Heart right ventricle (tissue), 16 donors: Measurements from ENCODE around the gene PEAK3. TPM values are rescaled to one million over a fixed set of nuclear protein-coding genes. Genes with fewer than 3 reads are reported as not detected.
A peak's percentile ranks its signal among the peaks of the same experiment; 100 is the strongest.

Source experiments
- ATAC-seq, 8 donors: fragments of 200-7000 bp; cut with Tn5 transposase; one replicate each; pipeline ENCODE4 v1.9.1; 2020; ENCODE audit warnings: mild to moderate bottlenecking in 8 of 8, moderate library complexity in 8 of 8, moderate number of reproducible peaks in 1 of 8
- DNase-seq, 2 donors: peaks; one replicate each; pipeline ENCODE4 v3.0.0-alpha.2; 2020
- H3K27ac ChIP-seq, 10 donors: fragments of 200-600 bp; sonication (generic) in 2 of 10; one replicate each; pipeline versions ENCODE4 v1.5.0 to v1.8.0; 2020 to 2022; ENCODE audit warnings: mild to moderate bottlenecking in 3 of 10
- H3K27me3 ChIP-seq, 7 donors: fragments of 200-600 bp; one replicate each; pipeline ENCODE4 v1.8.0; 2021 to 2022; ENCODE audit warnings: mild to moderate bottlenecking in 2 of 7
- H3K36me3 ChIP-seq, 9 donors: fragments of 200-600 bp; sonication (generic) in 1 of 9; one replicate each; pipeline versions ENCODE4 v1.5.0 to v1.8.0; 2020 to 2022; ENCODE audit warnings: mild to moderate bottlenecking in 2 of 9
- H3K4me1 ChIP-seq, 9 donors: fragments of 200-600 bp; sonication (generic) in 1 of 9; one replicate each; pipeline versions ENCODE4 v1.5.0 to v1.8.0; 2020 to 2022; ENCODE audit warnings: mild to moderate bottlenecking in 4 of 9
- H3K4me3 ChIP-seq, 10 donors: fragments of 200-600 bp; sonication (generic) in 2 of 10; one replicate each; pipeline versions ENCODE4 v1.5.0 to v1.8.0; 2020 to 2022; ENCODE audit warnings: mild to moderate bottlenecking in 7 of 10, moderate library complexity in 2 of 10
- H3K9me3 ChIP-seq, 11 donors: fragments of 200-600 bp in 10 of 11; sonication (generic) in 2 of 11; one replicate each; pipeline versions ENCODE4 v1.5.0 to v1.8.0; 2013 to 2022; ENCODE audit warnings: mild to moderate bottlenecking in 2 of 11, control low read depth in 1 of 11, moderate library complexity in 1 of 11
- CTCF ChIP-seq, 9 donors: fragments of 200-600 bp; sonication (generic) in 2 of 9; IDR thresholded peaks; one replicate each; pipeline versions ENCODE4 v1.5.0 to v1.8.0; 2021 to 2022; ENCODE audit warnings: antibody characterized with exemption in 9 of 9, mild to moderate bottlenecking in 5 of 9, moderate library complexity in 1 of 9
- WGBS, 2 donors: extraction: QIAGEN DNeasy Blood & Tissue Kit; methylation state at CpG; one replicate each; pipeline ENCODE4 v1.1.7; 2013; ENCODE audit warnings: inconsistent platforms in 1 of 2; 5-methylcytosine and 5-hydroxymethylcytosine counted together
- intact Hi-C, 10 donors: fragments of 100-400 bp; cut with DNase I; formaldehyde crosslinking; loops; one replicate each; pipeline versions ENCODE4 v1.11.1 to v1.14.2; 2022
- polyA plus RNA-seq, 2 donors: library from polyadenylated mRNA; stranded (reverse); fragments of 200-250 nt; gene quantifications; one replicate each; pipeline ENCODE4 v1.2.3, GENCODE V29; 2013
- total RNA-seq, 10 donors: library from RNA; stranded (reverse); fragmentation: NEBNext Ultra II Directional in 3 of 10; extraction: Animal tissue kit (Norgen Biotek cat#: 25700) in 3 of 10; gene quantifications; one replicate each; pipeline versions ENCODE4 v1.2.1 to v1.2.4, GENCODE V29; 2021 to 2023
- donor health status: Arrhythmogenic right ventricular cardiomyopathy.
- donor health status: ischemic (EF 13 %, LVEDD 7.1; RV severe dilation, severe dysfunction).
- donor health status: healthy with polysubstance abuse.
- donor health status: DM: no; HTN: yes; CAD: no.
- donor health status: DM: no; HTN: no; CAD: no.
- donor health status: ischemic (EF 25% LVEDD 6.9; RV normal size, moderate dysfunction).
- donor health status: ischemic (EF 25% LVEDD 5.7; RV mildly dilated, moderate dysfunction).
- donor health status: healthy.
- donor health status: DM: yes; HTN: yes; CAD: no.
- donor health status: Ischemic cardiomyopathy.
- donor health status: ischemic (EF 35%, LVEDD 5.7; RV mildly dilated, moderate dysfunction).
- donor health status: nonischemic (EF 11% LVEDD 7.7; RV severe dilation, severe dysfunction).
- donor health status: DM: yes; HTN: yes; CAD: no.
- donor health status: PGD.
- donor health status: ischemic (EF 29% LVEDD 5.4; RV normal size, mild dysfunction).
- donor health status: nonischemic (EF 23%, LVEDD 6.1; RV moderate dilation, normal function).

PEAK3 gene
- total and polyA plus RNA-seq, 12 donors = 0.11 to 1.1 (median 0.19) TPM

GRCh38 chr19:2251106-2252054 lies 30.6 kb downstream of the PEAK3 start:
- WGBS, 2 donors = 2 to 6% methylated on average over 107 to 125 of the region's 125 CpGs
- peaks cover 0 to 25% (median 13%) of the 10 kb centered on the region in 9 donors for H3K36me3 ChIP-seq
- H3K9me3 ChIP-seq = no peaks in the 10 kb centered on the region
- peak overlapping the region in 6 of 10 donors; percentile 7 to 34 (median 20) for H3K4me3 ChIP-seq
- peaks cover 36 to 59% (median 52%) of the 10 kb centered on the region in 7 donors for H3K27me3 ChIP-seq
- TF ChIP-seq CTCF (IDR thresholded peaks at IDR 0.05) = no peak
- intact Hi-C loops = no loop called here
- DNase-seq (no peak), ATAC-seq (no peak)
- H3K4me1 ChIP-seq = peaks cover 8 to 51% (median 44%) of the 10 kb centered on the region in 9 donors
- no peak overlapping the region for H3K27ac ChIP-seq

- peaks cover 36 to 59% (median 52%) of the 10 kb centered on the region in 7 donors for H3K27me3 ChIP-seq
- H3K27ac ChIP-seq = no peak overlapping the region
- WGBS, 2 donors = 7 to 13% methylated on average over 39 to 40 of the region's 40 CpGs
- no peak for ATAC-seq
- H3K36me3 ChIP-seq = peaks cover 0 to 31% (median 19%) of the 10 kb centered on the region in 9 donors
- H3K9me3 ChIP-seq = no peaks in the 10 kb centered on the region
- TF ChIP-seq CTCF (IDR thresholded peaks at IDR 0.05) = no peak
- no peak for DNase-seq
- H3K4me1 ChIP-seq = peaks cover 8 to 56% (median 47%) of the 10 kb centered on the region in 9 donors
- intact Hi-C loops = no loop called here
- H3K4me3 ChIP-seq = peak overlapping the region in 1 of 10 donors; percentile 7
Observed at GRCh38 chr19:2250766-2251105, 31.2 kb downstream of the PEAK3 start.

- no peak for DNase-seq
- Histone ChIP-seq H3K36me3 (peaks cover 4 to 37% (median 25%) of the 10 kb centered on the region in 9 donors), H3K27ac (no peak overlapping the region), H3K4me1 (peaks cover 8 to 56% (median 47%) of the 10 kb centered on the region in 9 donors), H3K27me3 (peaks cover 36 to 59% (median 52%) of the 10 kb centered on the region in 7 donors), H3K9me3 (no peaks in the 10 kb centered on the region), H3K4me3 (no peak overlapping the region)
- WGBS, 2 donors = 24 to 28% methylated on average over 42 to 43 of the region's 43 CpGs
- peak in 1 of 8 donors; percentile 18 for ATAC-seq
- intact Hi-C loops = no loop called here
- TF ChIP-seq CTCF (IDR thresholded peaks at IDR 0.05) = no peak
Observed at GRCh38 chr19:2249880-2250765, 31.9 kb downstream of the PEAK3 start.
